Erythroblast (primary cell): ENCODE results near the gene C10orf95.

Source experiments
- GATA1 ChIP-seq: IDR thresholded peaks from 2 replicates; pipeline ENCODE4 v1.6.1; 2011; ENCODE audit warnings: low read depth, mild to moderate bottlenecking, control low read depth, low read length, moderate library complexity
- POLR2A ChIP-seq: IDR thresholded peaks from 2 replicates; pipeline ENCODE4 v1.6.1; 2011; ENCODE audit warnings: mild to moderate bottlenecking, low read length

GRCh38 chr10:102493771-102494170 lies 42.4 kb upstream of the C10orf95 start:
- TF ChIP-seq POLR2A = no peak
- TF ChIP-seq GATA1 = no peak
